ENCODE results near the gene SH3PXD2A.
"Not testable (repeated sequence)": the region's sequence is repeated elsewhere in the genome, so short reads cannot be mapped to it uniquely, and the experiment has no call there.

GRCh38 chr10:103845346-103845745 lies 10.0 kb downstream of the SH3PXD2A start:
- TF ChIP-seq CTCF (IDR thresholded peaks at IDR 0.05 in 4 of 5, conservative IDR thresholded peaks at IDR 0.05 in 1 of 5); POLR2A (IDR thresholded peaks at IDR 0.05): not testable (repeated sequence)

Measured in gastrocnemius medialis (tissue), 4 donors.